GM06990 (cell line): Measurements from ENCODE around the gene KSR1.

Experiments used
- DNase-seq: peaks from one replicate; pipeline ENCODE4 v3.0.0-alpha.2; 2011; ENCODE audit not compliant: insufficient read length; ENCODE audit errors: extremely low read depth
- H3K27me3 ChIP-seq: replicated peaks from 2 replicates; pipeline ENCODE4 v1.6.0; 2011; ENCODE audit warnings: low read length; ENCODE audit not compliant: control insufficient read depth, insufficient read depth
- H3K36me3 ChIP-seq: 2 replicates; pipeline ENCODE4 v1.5.1; 2011; ENCODE audit warnings: low read length; ENCODE audit not compliant: control insufficient read depth, insufficient read depth
- H3K4me3 ChIP-seq: replicated peaks from 2 replicates; pipeline ENCODE4 v1.5.1; 2011; ENCODE audit warnings: low read depth, mild to moderate bottlenecking, control low read depth, low read length
- TF ChIP-seq, protein P1 (sequence below): IDR thresholded peaks from 2 replicates; pipeline ENCODE4 v1.5.1; 2011; ENCODE audit warnings: low read length, control low read depth, mild to moderate bottlenecking, inconsistent platforms; ENCODE audit not compliant: insufficient read depth, poor library complexity, severe bottlenecking

Gene KSR1

DNA sequence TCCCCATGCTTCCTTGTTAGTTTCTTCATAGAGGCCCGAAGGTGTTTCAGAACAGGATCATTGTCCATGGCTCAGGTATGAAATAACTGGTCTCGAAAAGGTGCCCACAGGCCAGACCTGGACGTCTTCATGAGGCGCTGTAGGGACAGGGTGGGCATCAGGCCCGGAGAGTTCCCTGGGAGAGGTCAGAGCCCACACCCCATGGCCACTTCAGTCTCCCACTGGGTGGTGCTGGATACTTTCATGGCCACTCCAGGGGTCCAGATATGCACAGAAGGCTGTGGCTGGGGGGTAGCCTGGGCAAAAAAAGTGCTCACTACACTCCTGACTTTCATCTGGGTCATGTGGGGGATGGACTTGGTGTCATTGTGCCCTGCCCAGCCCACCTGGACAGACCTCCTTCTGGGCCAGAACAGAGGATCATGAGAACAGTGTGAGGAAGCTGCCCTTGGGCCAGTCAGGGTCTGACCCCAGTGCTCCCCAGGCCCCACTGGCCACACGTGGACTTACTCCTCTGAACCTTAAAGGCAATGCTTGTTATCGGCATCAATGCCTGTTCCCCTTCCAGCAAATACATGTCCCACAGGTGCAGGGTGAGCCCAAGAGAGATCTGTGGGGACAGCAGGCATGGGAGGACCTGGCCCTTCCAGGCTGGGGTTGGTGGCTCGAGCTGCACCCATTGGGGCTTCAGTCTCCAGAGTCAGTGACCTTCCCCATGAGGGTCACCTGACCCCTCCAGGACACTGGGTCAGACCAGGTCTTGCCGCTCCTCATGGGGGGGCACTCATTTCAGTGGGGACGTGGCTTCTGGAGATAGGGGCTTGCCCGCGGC is 211.6 kb downstream of the KSR1 start:
- no peaks in the 10 kb centered on the region for H3K36me3 ChIP-seq
- TF ChIP-seq, protein P1, sequence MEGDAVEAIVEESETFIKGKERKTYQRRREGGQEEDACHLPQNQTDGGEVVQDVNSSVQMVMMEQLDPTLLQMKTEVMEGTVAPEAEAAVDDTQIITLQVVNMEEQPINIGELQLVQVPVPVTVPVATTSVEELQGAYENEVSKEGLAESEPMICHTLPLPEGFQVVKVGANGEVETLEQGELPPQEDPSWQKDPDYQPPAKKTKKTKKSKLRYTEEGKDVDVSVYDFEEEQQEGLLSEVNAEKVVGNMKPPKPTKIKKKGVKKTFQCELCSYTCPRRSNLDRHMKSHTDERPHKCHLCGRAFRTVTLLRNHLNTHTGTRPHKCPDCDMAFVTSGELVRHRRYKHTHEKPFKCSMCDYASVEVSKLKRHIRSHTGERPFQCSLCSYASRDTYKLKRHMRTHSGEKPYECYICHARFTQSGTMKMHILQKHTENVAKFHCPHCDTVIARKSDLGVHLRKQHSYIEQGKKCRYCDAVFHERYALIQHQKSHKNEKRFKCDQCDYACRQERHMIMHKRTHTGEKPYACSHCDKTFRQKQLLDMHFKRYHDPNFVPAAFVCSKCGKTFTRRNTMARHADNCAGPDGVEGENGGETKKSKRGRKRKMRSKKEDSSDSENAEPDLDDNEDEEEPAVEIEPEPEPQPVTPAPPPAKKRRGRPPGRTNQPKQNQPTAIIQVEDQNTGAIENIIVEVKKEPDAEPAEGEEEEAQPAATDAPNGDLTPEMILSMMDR: no peak
- H3K27me3 ChIP-seq: no peaks in the 10 kb centered on the region; the same call in 1 of the 2 replicates
- no peak overlapping the region for H3K4me3 ChIP-seq
- no peak for DNase-seq

DNA sequence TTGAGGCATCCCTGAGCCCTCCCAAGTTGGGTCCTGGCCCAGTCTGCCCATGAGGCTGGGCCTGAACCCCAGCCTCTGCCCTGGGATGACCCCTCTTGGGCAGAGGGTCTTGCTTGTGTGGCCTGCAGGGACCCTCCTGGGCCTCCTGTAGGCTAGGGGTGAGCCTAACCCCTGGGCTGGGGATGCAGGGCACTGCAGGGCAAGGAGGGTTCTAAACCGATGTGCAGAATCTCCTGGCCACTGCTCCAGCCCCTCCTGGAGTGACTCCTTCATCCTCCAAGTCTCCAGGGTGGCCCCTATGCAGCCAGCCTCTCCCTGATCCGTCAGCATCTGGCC is 212.2 kb downstream of the KSR1 start:
- no peak overlapping the region for H3K4me3 ChIP-seq
- TF ChIP-seq, protein P1: no peak
- DNase-seq: no peak
- no peaks in the 10 kb centered on the region; the same call in 1 of the 2 replicates for H3K27me3 ChIP-seq
- no peaks in the 10 kb centered on the region for H3K36me3 ChIP-seq

DNA sequence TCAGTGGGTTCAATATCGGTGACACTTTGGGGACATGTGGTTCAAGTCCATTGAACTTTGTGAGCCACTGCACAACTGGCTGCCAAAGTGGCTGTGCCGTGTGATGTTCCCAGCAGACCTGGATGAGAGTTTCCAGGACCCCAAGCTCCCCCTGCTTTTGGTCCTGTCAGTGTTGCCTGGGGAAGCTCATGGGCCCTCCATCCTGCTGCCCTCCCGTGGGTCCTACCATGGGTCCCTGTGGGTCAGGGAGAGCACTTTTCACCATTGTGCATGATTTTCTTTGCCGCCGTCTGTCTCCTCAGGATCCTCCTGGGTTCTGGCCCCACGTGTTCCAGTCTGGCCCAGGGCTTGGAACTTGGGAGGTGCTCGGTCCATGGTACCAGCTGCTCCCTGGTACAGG is 212.9 kb downstream of the KSR1 start:
- no peak for DNase-seq
- Histone ChIP-seq H3K27me3 (no peaks in the 10 kb centered on the region; the same call in 1 of the 2 replicates), H3K4me3 (no peak overlapping the region), H3K36me3 (no peaks in the 10 kb centered on the region)
- TF ChIP-seq, protein P1: no peak

DNA sequence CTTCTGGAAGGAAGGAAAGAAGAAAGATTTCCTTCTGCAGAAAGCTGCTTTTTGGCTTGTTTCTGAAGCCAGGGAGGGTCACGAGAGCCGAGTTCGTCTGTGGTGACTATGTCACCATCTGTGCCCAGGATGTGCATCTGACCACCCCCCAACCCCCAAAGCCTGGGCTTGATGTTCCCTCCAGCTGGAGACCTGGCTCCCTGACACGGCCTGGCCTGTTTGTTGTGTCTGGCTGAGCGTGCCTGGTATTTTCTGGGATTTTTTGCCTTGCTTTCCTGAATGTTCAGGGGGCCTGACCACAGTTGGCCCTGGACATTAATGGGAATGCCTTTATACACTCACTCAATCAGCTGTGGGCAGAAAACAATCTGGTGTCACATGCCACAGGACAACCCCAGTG is 213.6 kb downstream of the KSR1 start:
- Histone ChIP-seq H3K36me3 (no peaks in the 10 kb centered on the region), H3K27me3 (no peaks in the 10 kb centered on the region; the same call in 1 of the 2 replicates), H3K4me3 (no peak overlapping the region)
- no peak for DNase-seq
- TF ChIP-seq, protein P1: no peak

DNA sequence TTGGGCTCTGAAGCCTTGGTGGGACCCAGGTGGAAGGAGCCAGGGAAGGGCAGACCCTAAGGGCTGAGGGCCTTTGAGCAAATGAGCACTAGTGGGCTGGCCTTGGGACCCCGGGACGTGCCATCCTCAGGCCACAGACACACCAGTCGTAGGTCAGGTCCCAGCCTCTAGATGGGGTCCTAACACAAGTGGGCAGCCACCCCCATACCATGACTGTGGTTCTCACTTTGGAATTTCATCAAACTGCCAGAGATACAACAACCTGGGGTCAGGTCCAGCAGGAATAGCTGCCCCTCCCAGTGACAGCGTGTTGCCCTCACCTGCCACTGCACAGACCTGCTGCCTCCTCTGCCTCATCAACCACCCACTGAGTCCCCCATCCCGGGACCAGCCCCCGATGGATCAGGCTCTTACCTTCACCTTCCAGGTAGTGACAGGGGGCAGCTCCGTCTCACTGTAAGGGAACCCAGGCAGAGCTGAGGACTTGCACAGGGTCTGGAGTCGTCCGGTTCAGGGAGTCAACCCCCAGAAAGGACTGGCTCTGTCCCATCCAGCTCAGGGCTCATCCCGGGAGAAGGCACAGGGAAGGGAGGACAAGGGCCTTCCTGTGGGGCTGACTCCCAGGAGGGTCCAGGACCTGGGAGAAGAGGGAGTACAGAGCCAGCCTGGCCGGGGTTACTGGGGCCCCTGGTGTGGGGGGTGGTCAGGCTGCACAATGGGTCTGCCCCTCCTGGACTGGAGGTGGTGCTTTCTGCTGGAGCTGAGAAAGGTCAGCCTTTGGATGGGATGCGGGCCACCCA is 214.7 kb downstream of the KSR1 start:
- Histone ChIP-seq H3K36me3 (no peaks in the 10 kb centered on the region), H3K4me3 (no peak overlapping the region), H3K27me3 (no peaks in the 10 kb centered on the region; the same call in 1 of the 2 replicates)
- no peak for DNase-seq
- TF ChIP-seq, protein P1: no peak
